K562 (cell line): ENCODE results near the gene MN1. TPM values are rescaled to one million over a fixed set of nuclear protein-coding genes. Genes with fewer than 3 reads are reported as not detected.

Experiments
- ATF1 ChIP-seq, 2 experiments: fragments of 450-650 bp in 1 of 2; IDR thresholded peaks; 2 replicates each; pipeline ENCODE4 v1.6.1; 2016; ENCODE audit warnings: missing compliant biosample characterization in 1 of 2, missing genetic modification characterization in 1 of 2
- DEAF1 ChIP-seq: fragments of 450-650 bp; formaldehyde crosslinking; IDR thresholded peaks from 2 replicates; pipeline ENCODE4 v1.4.0; 2020; ENCODE audit warnings: mild to moderate bottlenecking, moderate library complexity
- MTF1 ChIP-seq: fragments of 250-450 bp; sonication (Bioruptor Pico); IDR thresholded peaks from 2 replicates; pipeline ENCODE4 v1.9.0; 2021; ENCODE audit warnings: moderate library complexity, mild to moderate bottlenecking, inconsistent platforms, borderline replicate concordance
- NR1H2 ChIP-seq: sonication (generic); formaldehyde crosslinking; IDR thresholded peaks from 2 replicates; pipeline ENCODE4 v1.4.0; 2020; ENCODE audit warnings: mild to moderate bottlenecking, missing genetic modification reagents
- PREB ChIP-seq: sonication (generic); formaldehyde crosslinking; IDR thresholded peaks from 2 replicates; pipeline ENCODE4 v1.8.1; 2023; ENCODE audit warnings: mild to moderate bottlenecking, missing genetic modification reagents
- PTRF ChIP-seq: fragments of 450-650 bp; IDR thresholded peaks from 2 replicates; pipeline ENCODE4 v1.6.1; 2016; ENCODE audit warnings: mild to moderate bottlenecking, missing genetic modification characterization, missing compliant biosample characterization
- RB1 ChIP-seq: fragments of 450-650 bp; IDR thresholded peaks from 2 replicates; pipeline ENCODE4 v1.6.1; 2017; ENCODE audit warnings: low read depth, mild to moderate bottlenecking
- ZBTB11 ChIP-seq, 3 experiments: fragments of 200-800 bp in 1 of 3; fragments of 250-450 bp in 1 of 3; fragments of 450-650 bp in 1 of 3; sonication (Bioruptor Pico) in 1 of 3; sonication (Bioruptor generic) in 1 of 3; formaldehyde crosslinking in 1 of 3; IDR thresholded peaks; 2 replicates each; pipeline versions ENCODE4 v1.6.1 to v1.8.0; 2016 to 2022; ENCODE audit warnings: mild to moderate bottlenecking in 2 of 3, missing genetic modification characterization in 2 of 3, missing compliant biosample characterization in 1 of 3, moderate library complexity in 1 of 3
- ZNF175 ChIP-seq: fragments of 200-800 bp; sonication (Bioruptor generic); IDR thresholded peaks from 2 replicates; pipeline ENCODE4 v1.6.1; 2016; ENCODE audit warnings: low read depth, mild to moderate bottlenecking, missing genetic modification characterization, missing compliant biosample characterization
- polyA plus RNA-seq, 8 experiments: library from polyadenylated mRNA; depleted of rRNA in 4 of 8; stranded (reverse) in 5 of 8; unstranded in 3 of 8; fragments of >200 nt; fragmentation: Nextera tagmentation in 2 of 8; fragmentation: Illumina TruSeq in 1 of 8; extraction: Ambion mirVana in 2 of 8; extraction: Trizol in 1 of 8; gene quantifications; 2 replicates each; pipeline versions ENCODE4 v1.2.1 to v1.2.3, GENCODE V29; 2011 to 2014; ENCODE audit warnings: inconsistent platforms in 1 of 8, missing spikeins in 1 of 8
- total RNA-seq, 7 experiments: library from RNA; depleted of rRNA in 6 of 7; stranded (reverse); fragments of >200 nt in 6 of 7; fragmentation: Illumina TruSeq in 2 of 7; extraction: Trizol in 2 of 7; gene quantifications; 2 replicates each; pipeline versions ENCODE4 v1.2.1 to v1.2.3, GENCODE V29; 2011 to 2021; ENCODE audit warnings: low replicate concordance in 1 of 7

Gene MN1
- total and polyA plus RNA-seq, 9 of the 15 experiments (the other 6 are each of a cell fraction or from before 2014, with no cell fraction given), result under 0.01 to 0.05 (median 0.03) TPM; not detected in 5

GRCh38 chr22:27711756-27712155, 89.8 kb downstream of the MN1 start (continued):
- TF ChIP-seq DEAF1 (CRISPR knock-in tag) (no peak), MTF1 (CRISPR knock-in tag) (no peak), PTRF (no peak), NR1H2 (CRISPR knock-in tag) (no peak), ZBTB11 (CRISPR knock-in tag; IDR thresholded peaks at IDR 0.05) (no peak), PREB (no peak), ATF1 (CRISPR knock-in tag; IDR thresholded peaks at IDR 0.05) (no peak), ATF1 (tag; IDR thresholded peaks at IDR 0.05) (no peak), ZNF175 (no peak), RB1 (no peak)
